SK-N-MC (cell line): Measurements from ENCODE around the gene TRIM46.

Source experiments
- EZH2 ChIP-seq: fragments of 200-600 bp; sonication (generic); IDR thresholded peaks from one replicate; pipeline ENCODE4 v1.6.1; 2017; ENCODE audit warnings: antibody characterized with exemption
- POLR2AphosphoS5 ChIP-seq: IDR thresholded peaks from 2 replicates; pipeline ENCODE4 v1.6.1; 2012; ENCODE audit warnings: mild to moderate bottlenecking, low read depth, low read length, borderline replicate concordance

DNA sequence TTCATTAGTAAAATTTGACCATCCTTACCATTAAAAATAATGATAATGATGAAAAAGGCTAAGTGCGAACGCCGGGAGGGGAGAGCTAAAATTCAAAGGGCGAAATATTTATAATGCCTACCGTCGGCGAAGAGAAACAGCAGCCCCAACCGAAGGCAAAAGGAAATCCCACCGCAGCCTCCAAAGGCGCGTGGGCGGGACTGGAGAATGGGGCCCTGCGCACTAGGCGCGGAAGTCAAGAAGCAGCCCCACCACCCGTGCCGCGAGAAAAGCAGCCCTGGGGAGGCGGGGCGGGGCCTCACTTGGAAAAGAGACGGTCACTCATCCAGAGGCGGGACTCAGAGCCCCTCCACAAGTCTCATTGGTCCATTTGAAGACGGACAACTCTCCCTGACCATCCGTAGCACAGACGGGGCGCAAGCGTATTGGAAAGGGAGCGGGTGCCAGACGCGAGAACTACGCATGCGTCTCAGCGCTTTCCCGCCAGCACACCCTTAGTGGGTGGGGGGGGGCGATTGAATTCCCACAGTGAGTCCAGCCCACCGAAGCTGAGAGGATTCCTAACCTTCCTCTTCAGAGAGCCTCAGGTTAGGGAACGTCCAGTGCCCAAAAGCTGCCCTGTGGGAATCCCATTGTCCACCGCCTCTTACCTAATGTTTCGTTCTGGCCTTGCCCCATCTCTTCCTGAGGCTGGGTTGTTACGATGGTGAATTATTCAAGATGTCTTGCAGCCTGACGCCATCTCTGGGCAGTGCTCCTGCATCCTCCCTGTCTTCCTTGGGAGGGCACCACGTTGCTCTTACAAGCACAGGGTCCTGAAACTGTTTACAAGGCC, 53.8 kb downstream of the TRIM46 start:
- peak; percentile 95 for TF ChIP-seq POLR2AphosphoS5
- no peak for TF ChIP-seq EZH2
